Measurements from ENCODE around the gene MOCOS.
"Not testable (repeated sequence)": the region's sequence is repeated elsewhere in the genome, so short reads cannot be mapped to it uniquely, and the experiment has no call there.

The MOCOS gene, protein sequence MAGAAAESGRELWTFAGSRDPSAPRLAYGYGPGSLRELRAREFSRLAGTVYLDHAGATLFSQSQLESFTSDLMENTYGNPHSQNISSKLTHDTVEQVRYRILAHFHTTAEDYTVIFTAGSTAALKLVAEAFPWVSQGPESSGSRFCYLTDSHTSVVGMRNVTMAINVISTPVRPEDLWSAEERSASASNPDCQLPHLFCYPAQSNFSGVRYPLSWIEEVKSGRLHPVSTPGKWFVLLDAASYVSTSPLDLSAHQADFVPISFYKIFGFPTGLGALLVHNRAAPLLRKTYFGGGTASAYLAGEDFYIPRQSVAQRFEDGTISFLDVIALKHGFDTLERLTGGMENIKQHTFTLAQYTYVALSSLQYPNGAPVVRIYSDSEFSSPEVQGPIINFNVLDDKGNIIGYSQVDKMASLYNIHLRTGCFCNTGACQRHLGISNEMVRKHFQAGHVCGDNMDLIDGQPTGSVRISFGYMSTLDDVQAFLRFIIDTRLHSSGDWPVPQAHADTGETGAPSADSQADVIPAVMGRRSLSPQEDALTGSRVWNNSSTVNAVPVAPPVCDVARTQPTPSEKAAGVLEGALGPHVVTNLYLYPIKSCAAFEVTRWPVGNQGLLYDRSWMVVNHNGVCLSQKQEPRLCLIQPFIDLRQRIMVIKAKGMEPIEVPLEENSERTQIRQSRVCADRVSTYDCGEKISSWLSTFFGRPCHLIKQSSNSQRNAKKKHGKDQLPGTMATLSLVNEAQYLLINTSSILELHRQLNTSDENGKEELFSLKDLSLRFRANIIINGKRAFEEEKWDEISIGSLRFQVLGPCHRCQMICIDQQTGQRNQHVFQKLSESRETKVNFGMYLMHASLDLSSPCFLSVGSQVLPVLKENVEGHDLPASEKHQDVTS

DNA sequence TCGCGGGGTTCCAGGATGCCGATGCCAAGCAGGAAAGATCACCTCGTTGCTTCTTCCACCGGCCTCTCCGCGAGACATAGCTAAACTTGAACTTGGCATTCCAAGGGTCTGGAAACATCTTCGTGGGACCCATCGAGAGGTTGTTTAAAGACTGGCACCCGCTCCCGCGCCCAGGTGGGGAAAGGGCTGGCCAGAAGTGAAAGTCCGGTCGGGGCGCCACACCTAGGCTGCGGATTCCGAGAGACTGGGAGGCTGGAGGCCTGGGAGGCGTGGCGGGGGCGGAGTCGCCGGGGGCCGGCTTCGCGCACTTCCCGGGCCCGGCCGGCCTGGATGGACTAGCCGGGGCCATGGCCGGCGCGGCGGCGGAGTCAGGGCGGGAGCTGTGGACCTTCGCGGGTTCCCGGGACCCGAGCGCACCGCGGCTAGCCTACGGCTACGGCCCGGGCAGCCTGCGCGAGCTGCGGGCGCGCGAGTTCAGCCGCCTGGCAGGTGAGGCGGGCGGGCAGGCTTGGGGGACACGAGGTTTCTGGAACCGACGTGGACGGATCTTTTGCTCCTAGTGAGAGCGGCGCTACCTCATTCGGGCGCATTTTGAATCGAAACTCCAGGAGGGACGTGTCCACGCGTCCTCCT lies at the start of gene MOCOS:
MOCOS (plus strand) TSS at position 305 of the 633 bp plus-strand sequence; CDS start at position 348, 43 bp downstream.
- no peak for DNase-seq

DNA sequence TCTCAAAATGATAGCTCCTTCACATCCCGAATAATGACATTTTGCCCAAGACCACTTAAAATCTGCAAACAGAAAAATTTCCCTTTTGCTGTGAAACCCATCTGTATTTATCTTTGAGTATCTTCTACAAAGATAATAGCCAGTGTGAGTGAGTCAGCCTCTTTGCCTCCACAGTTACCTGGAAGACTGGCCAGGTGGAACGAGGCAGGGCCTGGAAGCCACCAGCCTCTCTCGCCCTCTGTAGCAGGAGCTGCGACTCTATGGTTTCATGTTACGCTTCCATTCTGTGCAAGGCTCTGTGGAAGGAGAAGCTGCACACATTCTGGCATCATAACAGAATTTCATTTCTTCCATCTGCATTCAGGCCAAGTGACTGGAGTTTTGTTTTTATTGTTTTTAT lies 48.1 kb upstream of the MOCOS start:
- no peak for DNase-seq

DNA sequence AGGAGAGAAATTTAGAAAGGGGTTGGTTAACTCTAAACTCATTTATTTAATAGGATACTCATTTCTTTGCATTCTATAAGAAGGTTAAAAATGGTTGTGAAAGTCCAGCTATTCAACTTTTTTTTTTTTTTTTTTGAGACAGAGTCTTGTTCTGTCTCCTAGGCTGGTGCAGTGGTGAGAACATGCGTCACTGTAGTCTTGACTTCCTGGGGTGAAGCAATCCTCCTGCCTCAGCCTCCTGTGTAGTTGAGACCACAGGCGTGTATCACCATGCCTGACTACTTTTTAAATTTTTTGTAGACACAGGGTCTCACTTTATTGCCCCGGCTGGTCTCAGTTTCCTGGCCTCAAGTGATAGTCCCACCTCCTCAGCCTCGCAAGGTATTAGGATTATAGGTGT lies 45.7 kb upstream of the MOCOS start:
- DNase-seq = no peak

DNA sequence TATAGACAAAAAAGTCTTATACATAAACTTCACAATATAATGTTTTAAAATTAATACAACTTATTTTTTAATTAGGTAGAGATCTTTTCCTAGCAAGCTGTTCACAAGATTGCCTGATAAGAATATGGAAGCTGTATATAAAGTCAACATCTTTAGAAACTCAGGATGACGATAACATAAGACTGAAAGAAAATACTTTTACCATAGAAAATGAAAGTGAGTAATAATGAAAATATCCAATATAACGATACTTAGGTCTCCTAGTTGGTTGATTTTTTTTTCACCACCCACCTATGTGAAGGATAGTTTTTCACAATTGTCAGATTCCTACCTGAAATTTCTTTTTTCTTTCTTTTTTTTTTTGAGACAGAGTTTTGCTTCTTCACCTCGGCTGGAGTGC lies 44.5 kb upstream of the MOCOS start:
- DNase-seq = no peak

DNA sequence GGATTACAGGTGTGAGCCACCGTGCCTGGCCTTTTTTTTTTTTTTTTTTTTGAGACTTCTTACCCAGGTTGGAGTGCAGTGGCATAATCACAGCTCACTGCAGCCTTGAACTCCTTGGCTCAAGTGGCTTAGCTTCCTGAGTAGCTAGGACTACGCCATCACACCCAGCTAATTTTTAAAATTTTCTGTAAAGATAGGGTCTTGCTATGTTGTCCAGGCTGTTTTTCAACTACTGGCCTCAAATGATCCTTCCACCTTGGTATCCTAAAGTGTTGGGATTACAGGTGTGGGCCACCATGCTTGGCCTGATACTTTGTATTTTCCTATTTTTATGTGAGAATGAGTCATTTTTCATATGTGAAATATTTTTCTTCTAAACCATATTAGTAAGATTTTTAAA lies 43.9 kb upstream of the MOCOS start:
- no peak for DNase-seq

DNA sequence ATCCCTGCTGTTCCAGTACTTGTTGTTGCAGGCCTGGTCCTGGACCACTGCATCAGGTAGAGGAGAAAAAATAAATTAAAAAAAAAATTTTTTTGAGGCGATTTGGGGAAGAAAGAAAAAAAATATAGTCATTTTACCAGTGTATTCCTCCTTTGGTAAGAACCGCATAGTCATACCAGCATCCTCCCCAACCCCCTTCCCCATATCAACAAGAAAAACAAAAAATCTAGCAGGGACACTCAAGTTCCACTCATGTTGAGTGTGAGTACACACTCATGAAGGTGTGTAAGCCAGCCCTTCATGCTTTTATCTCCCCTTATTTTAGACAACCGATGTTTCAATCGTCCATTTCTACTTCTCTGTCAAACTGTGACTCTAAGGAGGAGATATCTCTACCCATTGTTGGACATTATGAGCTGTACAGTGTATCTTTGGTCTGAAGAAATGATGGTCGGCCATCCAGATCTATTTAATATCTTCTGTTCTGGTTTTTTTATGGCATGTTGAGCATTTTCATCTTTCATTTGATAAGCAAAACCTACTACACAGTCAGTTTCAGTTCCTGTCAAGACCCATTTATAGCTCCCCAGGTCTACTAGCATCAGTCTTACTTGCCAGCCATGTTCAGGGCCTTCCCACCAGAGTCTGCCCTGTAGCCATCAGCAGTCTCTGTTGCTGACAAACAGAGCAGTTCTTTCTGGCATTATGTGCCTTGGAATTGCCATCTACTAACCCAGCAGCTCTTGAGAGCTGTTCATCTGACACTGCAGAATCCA lies 37.6 kb upstream of the MOCOS start:
- no peak for DNase-seq

DNA sequence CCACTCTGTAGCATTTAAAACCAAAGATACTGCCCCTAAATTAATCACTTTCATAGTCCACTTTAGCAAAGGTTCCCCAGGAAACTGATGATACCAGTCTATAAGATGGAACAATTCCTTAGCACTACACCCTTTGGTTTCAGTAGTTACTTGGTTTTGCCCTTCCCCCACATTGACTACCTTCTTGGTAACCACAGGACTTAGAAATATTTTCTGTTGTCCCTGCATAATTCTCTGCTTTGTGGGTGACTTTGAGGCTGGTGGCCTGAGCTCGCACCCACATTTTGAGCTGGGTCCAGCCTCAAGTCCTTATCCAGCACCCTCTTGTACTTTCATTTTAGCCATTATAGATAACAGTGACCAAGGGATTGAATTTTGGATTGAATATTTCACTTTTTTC lies 34.5 kb upstream of the MOCOS start:
- DNase-seq = no peak

DNA sequence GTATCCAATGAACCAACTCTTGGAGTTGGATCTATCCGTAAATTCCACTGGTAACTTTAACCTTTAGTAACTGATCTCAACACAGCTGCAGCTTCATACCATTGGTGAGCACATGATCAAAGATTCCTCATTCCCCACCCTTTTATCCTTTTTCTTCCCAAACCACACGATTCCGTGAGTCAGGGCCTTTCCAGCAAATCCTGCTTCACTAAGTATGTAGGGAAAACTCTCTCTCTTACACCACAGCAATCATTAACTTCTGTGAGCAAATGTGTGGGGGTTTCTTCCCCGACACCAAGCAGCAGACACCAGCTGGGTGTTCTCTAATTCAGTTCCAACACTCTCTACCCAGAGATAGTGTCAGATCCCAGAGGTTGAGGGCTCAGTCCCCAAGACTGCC lies 34.1 kb upstream of the MOCOS start:
- DNase-seq = no peak

DNA sequence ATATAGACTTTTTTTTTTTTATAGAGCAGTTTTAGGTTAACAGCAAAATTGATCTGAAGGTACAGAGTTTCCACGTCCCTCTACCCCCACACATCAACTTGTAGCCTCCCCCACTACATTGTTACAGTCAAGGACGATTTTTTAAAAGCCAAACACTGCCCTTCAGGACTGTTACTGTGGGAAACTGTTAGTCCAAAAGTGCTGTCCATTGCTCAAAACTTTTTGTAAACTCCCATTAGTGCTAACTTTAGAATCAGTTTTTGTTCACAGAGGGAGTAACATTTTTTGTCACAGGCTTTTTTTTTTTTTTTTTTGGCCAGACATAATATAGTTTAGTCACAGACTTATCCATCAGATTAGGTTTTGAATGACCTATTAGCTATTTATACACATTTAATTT lies 33.5 kb upstream of the MOCOS start:
- DNase-seq = no peak

DNA sequence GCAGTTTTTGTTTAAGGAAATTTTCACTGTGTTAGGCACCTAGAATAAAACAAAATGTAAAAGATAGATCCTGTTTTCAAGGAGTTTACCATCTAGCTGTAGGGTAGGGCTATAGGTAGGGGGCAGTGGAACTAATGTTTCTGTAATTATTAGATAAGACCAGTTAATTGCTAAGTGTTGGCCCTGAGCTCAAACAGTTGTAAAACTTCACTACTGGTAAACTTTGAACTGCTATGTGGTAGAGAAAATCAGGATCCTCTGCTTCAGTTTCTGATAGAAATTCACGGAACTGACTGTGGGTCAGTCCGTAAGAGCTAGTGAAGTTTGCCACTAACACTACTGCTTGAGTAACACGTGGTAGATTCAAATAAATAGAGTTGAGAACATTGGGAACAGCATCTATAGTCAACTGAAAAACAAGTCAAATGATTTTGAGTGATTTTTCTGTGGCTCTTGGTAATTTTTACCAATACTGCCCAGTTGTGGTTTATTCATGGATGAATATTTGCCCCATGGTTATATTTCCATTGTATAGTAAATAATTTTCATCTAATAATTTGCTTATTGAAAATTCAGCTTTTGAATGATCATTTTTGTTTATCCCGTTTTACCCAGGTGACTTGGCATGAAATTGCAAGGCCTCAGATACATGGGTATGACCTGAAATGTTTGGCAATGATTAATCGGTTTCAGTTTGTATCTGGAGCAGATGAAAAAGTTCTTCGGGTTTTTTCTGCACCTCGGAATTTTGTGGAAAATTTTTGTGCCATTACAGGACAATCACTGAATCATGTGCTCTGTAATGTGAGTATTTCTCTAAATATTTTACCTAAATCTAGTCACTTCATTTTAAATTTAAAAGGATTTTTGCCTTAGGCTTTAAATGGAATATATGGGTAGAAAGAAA lies 31.2 kb upstream of the MOCOS start:
- no peak for DNase-seq

DNA sequence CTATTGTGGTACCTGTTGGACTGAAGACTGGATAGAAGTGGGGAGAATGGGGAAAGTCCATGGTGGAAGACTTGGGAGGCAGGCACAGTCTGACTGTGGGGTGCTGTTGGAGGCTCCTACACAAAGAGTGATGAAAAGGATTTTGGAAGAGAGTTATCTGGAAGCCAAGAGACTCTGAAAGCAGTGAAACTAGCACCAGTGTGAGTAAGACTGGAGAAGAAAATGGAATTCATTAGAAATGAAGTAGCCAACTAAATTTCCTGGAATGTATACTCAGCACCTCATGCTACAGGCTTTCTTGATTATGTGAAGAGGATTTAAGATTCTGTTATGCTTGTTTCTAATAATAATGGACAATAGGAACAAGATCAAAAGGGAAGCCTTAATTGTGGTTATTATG lies 29.9 kb upstream of the MOCOS start:
- no peak for DNase-seq

DNA sequence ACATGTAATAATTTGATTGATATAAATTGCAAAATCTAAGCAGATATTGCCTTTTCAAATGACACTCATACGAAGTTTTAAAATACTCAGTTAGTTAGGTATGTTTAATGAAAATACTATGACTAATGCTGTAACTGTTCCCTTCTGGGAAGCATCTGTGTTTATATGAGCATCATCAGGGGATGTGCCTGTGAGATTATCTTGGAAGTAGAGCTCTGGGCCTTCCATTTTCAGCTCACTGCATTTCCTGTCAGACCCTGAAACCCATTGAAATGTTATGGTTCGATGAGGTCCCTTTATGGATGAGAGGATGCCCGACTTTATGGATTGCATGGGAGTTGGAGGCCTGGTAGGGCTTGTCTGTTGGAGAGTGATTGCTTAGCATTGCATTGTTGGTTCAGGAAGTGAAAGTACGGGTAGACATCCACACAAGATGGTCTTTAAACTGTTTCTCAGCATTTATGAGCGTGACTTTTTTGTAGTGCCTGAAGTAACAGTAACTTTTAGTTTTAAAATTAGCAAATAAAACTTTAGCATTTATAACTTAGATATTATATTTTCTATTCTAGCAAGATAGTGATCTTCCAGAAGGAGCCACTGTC lies 28.9 kb upstream of the MOCOS start:
- no peak for DNase-seq

DNA sequence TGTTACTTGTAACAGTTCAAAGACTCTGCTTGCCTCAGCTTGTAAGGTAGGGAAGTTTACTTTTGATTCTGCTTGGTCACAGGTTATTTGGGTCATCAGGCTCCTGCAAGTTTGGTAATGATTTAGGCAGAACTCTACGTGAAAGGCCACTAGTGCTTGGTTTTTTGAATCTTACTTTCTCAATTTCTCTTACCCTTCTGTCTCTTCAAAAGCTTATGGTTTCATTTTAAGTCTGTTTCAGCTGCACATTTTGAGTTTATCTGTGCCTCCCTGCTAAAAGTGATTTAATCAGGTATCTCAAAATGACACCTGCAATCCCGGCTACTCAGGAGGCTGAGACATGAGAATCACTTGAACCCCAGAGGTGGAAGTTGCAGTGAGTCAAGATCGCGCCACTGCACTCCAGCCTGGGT lies 26.3 kb upstream of the MOCOS start:
- no peak for DNase-seq

DNA sequence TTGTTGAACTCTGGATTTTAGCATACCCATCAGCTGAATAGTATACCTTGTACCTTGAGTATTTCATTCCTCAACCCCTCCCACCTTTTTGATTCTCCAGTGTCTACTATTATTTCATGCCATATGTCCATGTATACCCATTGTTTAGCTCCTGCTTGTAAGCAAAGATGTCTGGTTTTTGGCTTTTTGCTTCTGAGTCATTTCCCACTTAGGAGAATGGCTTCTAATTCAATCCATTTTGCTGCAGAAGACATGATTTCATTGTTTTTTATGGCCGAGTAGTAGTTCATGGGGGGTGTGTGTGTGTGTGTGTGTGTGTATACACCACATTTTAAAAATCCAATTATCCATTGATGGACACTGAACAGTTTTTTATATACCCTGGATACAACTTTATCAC lies 24.3 kb upstream of the MOCOS start:
- DNase-seq = no peak

DNA sequence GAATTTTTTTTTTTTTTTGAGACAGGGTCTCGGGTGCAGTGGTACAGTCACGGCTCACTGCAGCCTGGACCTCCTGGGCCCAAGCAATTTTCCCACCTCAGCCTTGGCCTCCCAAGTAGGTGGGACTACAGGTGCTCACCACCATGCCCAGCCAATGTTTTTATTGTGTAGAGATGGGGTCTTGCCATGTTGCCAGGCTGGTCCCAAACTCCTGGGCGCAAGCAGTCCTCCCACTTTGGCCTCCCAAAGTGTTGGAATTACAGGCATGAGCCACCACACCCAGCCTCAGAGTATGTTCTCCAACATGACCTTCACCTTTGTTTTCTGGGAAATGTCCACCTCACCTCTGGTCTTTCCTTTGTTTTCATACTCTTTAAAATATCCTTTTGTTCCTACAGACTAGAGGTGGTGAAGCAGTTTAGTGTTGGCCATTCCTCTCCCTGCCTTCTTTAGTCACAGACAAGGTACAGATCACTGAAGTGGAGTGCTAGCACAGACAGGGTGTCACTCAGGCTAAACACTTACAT lies 19.5 kb upstream of the MOCOS start:
- DNase-seq = no peak

DNA sequence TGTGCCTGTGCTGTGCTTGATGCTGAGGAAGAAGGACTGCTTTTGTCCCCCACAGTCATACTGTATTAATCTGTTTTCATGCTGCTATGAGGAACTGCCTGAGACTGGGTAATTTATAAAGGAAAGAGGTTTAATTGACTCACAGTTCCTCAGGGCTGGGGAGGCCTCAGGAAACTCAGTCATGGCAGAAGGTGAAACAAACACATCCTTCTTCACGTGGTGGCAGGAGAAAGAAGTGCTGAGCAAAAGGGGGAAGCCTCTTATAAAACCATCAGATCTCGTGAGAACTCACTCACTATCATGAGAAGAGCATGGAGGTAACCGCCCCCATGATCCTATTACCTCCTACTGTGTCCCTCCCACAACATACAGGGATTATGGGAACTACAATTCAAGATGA lies 19.0 kb upstream of the MOCOS start:
- DNase-seq = not testable (repeated sequence)

DNA sequence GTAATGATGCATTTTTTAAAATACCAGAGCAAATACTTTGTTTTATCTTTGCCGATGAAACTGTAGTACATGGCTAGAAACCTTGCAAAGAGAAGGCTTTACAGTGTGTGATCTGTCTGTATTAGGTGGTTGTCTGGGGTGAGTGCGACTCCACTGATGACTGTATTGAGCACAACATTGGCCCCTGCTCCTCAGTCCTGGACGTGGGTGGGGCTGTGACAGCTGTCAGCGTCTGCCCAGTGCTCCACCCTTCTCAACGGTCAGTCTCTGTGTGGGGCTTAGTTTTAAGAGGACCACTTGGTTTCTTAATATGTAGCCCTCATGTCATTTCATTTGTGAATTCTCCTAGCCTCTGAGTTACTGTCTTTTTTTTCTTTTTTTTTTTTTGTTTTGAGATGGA lies 17.4 kb upstream of the MOCOS start:
- DNase-seq = no peak

DNA sequence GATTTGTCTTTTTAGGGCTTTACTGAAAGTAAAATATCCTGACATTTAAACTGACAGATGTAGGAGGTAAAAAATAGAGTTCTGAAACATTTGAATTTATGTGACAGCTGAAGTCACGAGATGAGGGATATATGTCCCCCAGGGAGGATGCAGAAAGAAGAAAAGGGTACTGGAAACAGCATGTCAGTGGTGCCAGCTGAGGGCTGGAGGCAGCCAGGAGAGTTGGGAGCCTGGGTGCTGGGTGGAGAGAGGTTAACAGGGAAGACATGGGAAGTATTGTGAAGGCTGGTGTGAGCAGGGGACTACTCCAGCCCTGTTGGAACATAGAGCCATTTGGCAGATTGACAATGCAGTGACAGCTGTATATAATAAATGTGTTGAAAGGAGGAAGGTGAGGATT lies 11.8 kb upstream of the MOCOS start:
- DNase-seq = no peak

DNA sequence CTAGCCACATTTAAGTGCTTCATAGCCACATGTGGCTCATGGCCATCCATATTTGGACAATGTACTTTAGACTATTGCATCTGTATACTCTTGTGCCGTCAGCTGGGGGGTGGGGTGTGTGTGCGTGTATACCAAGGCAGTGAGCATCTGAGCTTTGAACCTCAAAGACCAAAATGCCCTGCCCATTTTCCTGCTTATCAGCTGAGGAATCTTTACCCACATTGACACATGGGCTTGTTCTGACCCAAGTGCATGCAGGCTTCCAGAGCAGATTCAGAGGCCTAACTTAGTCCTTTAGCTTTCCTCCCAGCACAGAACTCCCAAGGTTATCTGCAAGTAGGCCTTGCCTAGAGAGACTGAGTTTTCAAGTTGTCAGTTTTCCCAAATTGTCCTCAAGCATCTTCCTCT lies 11.1 kb upstream of the MOCOS start:
- DNase-seq = no peak

DNA sequence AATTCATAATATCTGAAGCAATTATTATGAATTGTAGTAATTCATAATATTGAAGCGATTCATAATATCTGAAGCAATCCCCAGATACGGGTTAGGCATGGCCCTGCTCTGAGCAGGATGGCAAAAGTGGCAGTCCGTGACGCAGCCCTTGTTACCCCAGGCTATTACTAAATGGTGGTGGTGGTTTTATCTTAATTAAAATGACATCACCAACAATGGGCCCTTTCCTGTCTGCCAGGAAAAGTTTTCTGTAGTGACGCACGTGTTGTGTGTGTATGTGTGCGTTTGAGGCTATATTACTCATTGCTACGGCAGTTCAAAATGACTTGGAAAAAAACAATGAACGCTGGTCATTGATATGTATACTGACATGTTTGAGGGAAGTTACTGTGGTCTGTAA lies 10.6 kb upstream of the MOCOS start:
- no peak for DNase-seq

DNA sequence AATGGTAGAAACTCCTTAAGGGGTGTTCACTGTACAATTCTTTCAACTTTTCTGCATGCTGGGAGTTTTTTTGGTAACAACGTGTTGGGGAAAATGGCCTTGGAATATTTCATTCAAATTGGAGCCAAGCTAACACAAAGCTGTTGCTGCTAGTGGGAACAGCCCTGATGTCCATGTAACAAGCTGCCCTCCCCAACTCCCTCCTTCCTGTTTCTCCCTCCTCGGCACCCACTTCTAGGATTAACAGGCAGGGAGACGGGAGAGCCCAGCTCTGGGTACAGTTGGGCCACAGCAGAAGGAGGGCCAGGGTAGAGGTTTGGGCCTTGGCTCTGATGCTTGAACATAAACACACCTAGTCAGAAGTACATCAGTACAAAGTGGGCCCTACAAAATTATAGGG lies 9.4 kb upstream of the MOCOS start:
- no peak for DNase-seq

Measured in SHP77 treated with DMSO at 0.1 percent for 48 hours (cell line).